ENCODE results near the gene DNAAF1.

Gene DNAAF1

DNA sequence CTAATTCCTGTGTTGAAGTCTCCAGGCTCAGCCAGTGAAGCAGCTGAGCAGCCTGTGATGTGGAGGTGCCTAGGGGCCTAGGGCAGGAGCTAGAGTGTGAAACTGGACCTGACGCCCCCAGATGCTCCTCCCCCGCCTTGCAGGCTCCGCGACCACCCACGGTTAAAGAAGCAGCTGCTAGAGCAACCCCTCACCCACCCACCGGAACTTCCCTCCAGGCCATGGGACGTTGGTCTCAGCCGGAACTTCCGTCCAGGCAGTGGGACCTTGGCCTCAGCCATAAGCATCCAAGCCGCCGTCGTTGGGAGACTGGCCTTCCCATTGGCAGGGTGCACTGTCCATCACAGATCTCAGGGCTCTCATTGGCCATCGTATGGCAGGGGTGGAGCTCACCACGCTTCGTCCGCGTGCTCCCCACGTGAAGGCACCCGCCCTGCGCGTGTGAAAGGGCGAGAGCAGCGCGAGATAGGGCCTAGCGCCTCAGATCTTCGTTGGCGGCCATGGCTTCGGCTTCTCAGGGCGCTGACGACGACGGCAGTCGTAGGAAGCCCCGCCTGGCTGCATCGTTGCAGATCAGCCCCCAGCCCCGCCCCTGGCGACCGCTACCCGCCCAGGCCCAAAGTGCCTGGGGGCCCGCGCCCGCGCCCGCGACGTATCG is 45.8 kb downstream of the DNAAF1 start, which contains the start of gene ADAD2:
ADAD2 (plus strand) TSS at position 427 of the 658 bp plus-strand sequence; CDS start at position 501, 74 bp downstream.
- no peak for FAIRE-seq

DNA sequence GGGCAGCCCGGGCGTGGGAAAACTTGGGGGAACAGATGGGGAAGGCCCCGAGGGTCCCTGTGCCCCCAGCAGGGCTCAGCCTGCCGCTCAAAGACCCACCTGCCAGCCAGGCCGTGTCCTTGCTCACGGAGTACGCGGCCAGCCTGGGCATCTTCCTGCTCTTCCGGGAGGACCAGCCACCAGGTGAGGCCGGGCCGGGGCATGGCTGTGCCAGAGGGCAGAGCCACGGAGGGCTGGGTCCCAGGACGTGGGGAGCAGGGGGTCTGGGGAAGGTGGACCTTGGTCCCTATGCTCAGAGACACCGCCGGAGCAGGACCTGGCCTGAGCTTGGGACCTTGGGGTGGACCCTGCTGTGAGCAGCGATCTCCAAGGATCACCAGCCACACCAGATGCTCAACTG is 46.4 kb downstream of the DNAAF1 start:
- FAIRE-seq, result no peak
- no peak for DNase-seq (ENCODE audit: insufficient read length, low spot score)
- TF ChIP-seq POLR2AphosphoS5 (IDR thresholded peaks at IDR 0.05; ENCODE audit: low read depth, low read length), result no peak

More for the DNA sequence above, 45.8 kb downstream of the DNAAF1 start, which contains the start of gene ADAD2:
- DNase-seq (ENCODE audit: insufficient read length, low spot score), result no peak
- no peak for TF ChIP-seq TAF1 (IDR thresholded peaks at IDR 0.05; ENCODE audit: low read depth, low read length)
- TF ChIP-seq PAX5 (IDR thresholded peaks at IDR 0.05; ENCODE audit: insufficient read depth, low read length, severe bottlenecking), result no peak
- TF ChIP-seq POLR2AphosphoS5 (IDR thresholded peaks at IDR 0.05; ENCODE audit: low read depth, low read length), result no peak
- no peak for TF ChIP-seq POLR2A (IDR thresholded peaks at IDR 0.05; ENCODE audit: low read depth, low read length)
- no peak for TF ChIP-seq SPI1 (IDR thresholded peaks at IDR 0.05; ENCODE audit: low read depth, low read length)
- TF ChIP-seq POU2F2 (IDR thresholded peaks at IDR 0.05; ENCODE audit: low read depth, low read length), result no peak

DNA sequence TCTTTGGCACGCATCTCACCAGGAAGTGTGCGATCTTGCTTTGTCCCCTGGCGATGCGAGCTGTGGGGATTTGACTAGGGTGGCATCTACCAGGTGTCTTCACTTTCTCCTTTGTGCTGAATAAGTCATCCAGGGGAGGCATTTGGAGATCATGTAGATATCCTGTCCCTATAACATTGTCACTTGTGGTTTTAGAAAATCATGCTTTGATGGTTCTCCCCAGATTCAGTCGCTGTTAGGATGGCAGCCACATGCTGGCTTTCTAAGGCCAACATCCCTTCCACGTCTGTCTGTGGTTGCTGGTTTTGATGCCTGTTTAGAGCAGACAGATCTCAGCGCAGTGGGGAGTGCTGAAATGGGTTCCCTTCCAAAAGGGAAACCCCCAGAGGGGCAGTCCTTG is 48.4 kb downstream of the DNAAF1 start:
- DNase-seq (ENCODE audit: insufficient read length, low spot score) (no peak), FAIRE-seq (no peak)
- TF ChIP-seq PAX5 (IDR thresholded peaks at IDR 0.05; ENCODE audit: insufficient read depth, low read length, severe bottlenecking) (no peak), TAF1 (IDR thresholded peaks at IDR 0.05; ENCODE audit: low read depth, low read length) (no peak), POLR2AphosphoS5 (IDR thresholded peaks at IDR 0.05; ENCODE audit: low read depth, low read length) (no peak), POLR2A (IDR thresholded peaks at IDR 0.05; ENCODE audit: low read depth, low read length) (no peak), SPI1 (IDR thresholded peaks at IDR 0.05; ENCODE audit: low read depth, low read length) (no peak), POU2F2 (IDR thresholded peaks at IDR 0.05; ENCODE audit: low read depth, low read length) (no peak)

DNA sequence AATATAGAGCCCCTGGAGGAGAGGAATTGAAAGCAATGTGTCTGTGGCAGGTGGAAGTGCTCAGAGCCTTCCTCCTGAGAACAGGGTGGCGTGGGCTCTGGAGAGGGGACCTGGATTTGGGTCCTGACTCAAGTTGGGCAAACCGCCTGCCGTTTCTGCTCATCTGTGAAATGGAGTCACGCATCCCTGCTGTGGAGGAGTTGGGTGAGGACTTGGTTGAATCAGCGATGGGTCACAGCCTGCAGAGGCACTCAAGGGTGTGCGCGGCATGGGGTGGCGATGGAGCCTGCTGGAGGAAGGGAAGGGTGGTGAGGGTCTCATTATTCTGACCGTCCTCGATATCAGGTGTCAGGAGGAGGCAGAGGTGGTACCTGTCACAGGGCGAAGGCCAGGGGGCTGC is 48.9 kb downstream of the DNAAF1 start:
- no peak for FAIRE-seq
- TF ChIP-seq PAX5 (IDR thresholded peaks at IDR 0.05; ENCODE audit: insufficient read depth, low read length, severe bottlenecking) (no peak), POLR2AphosphoS5 (IDR thresholded peaks at IDR 0.05; ENCODE audit: low read depth, low read length) (no peak), POLR2A (IDR thresholded peaks at IDR 0.05; ENCODE audit: low read depth, low read length) (no peak)
- no peak for DNase-seq (ENCODE audit: insufficient read length, low spot score)

DNA sequence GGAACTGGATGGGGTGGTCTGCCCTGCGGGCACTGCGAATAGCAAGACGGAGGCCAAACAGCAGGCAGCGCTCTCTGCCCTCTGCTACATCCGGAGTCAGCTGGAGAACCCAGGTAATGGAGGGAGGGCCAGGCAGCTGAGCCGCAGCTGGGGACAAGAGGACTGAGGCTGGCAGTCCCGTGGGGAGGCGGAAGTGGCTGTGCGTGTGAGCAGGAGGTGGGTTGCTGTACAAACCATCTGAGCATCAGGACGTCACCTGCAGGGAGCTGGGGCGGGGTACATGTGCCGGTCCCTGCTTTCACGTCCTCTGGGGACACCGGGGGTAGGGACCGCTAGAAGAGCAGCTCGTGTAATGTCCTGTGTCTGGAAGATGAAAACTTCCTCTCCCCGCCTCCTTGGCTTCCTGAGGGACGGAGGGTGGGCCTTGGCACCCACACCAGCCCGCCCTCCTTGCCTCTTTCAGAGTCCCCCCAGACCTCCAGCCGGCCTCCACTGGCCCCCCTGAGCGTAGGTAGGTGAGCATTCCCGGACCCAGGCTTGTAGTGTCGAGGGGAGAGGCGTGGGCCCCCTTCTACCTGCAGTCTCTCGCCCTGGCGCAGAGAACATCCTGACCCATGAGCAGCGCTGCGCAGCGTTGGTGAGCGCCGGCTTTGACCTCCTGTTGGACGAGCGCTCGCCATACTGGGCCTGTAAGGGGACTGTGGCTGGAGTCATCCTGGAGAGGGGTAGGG is 49.5 kb downstream of the DNAAF1 start:
- TF ChIP-seq PAX5 (IDR thresholded peaks at IDR 0.05; ENCODE audit: insufficient read depth, low read length, severe bottlenecking) (no peak), SPI1 (IDR thresholded peaks at IDR 0.05; ENCODE audit: low read depth, low read length) (no peak), TAF1 (IDR thresholded peaks at IDR 0.05; ENCODE audit: low read depth, low read length) (no peak), POLR2A (IDR thresholded peaks at IDR 0.05; ENCODE audit: low read depth, low read length) (no peak), POLR2AphosphoS5 (IDR thresholded peaks at IDR 0.05; ENCODE audit: low read depth, low read length) (no peak), POU2F2 (IDR thresholded peaks at IDR 0.05; ENCODE audit: low read depth, low read length) (no peak)
- DNase-seq (ENCODE audit: insufficient read length, low spot score) (no peak), FAIRE-seq (no peak)

DNA sequence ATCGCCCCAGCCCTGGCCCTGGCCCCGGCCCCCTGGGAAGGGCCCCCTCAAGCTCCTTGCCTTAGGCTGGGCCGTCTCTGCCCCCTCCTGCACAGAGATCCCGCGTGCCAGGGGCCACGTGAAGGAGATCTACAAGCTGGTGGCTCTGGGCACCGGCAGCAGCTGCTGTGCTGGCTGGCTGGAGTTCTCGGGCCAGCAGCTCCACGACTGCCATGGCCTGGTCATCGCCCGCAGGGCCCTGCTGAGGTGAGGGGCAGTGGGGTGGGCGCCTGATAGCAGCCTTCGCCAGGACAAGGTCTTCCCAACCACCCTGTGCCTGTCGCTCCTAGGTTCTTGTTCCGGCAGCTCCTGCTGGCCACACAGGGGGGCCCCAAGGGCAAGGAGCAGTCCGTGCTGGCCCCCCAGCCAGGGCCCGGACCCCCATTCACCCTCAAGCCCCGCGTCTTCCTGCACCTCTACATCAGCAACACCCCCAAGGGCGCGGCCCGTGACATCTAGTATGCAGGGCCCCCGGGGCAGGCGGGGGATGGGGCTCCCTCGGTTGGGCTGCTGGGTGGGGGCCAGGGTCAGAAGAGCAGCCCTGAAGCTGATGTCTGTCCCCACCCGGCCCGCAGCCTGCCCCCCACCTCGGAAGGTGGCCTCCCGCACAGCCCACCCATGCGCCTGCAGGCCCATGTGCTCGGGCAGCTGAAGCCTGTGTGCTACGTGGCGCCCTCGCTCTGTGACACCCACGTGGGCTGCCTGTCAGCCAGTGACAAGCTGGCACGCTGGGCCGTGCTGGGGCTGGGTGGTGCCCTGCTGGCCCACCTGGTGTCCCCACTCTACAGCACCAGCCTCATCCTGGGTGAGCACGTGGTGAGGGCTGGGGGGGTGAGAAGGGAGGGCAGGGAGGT is 50.3 kb downstream of the DNAAF1 start:
- TF ChIP-seq POLR2A (IDR thresholded peaks at IDR 0.05; ENCODE audit: low read depth, low read length), result no peak
- TF ChIP-seq POLR2AphosphoS5 (IDR thresholded peaks at IDR 0.05; ENCODE audit: low read depth, low read length), result no peak
- no peak for DNase-seq (ENCODE audit: insufficient read length, low spot score)
- FAIRE-seq, result no peak

DNA sequence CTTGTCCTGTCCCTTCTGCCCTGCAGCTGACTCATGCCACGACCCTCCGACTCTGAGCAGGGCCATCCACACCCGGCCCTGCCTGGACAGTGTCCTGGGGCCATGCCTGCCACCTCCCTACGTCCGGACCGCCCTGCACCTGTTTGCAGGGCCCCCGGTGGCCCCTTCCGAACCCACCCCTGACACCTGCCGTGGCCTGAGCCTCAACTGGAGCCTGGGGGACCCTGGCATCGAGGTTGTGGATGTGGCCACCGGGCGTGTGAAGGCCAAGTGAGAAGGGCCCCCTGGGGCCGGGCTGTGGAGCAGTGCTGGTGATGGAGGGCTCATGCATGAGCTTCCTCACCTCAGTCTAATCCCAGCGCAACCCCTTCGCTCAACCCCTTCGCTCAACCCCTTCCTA is 51.0 kb downstream of the DNAAF1 start:
- TF ChIP-seq PAX5 (IDR thresholded peaks at IDR 0.05; ENCODE audit: insufficient read depth, low read length, severe bottlenecking), result no peak
- FAIRE-seq (no peak), DNase-seq (ENCODE audit: insufficient read length, low spot score) (no peak)

DNA sequence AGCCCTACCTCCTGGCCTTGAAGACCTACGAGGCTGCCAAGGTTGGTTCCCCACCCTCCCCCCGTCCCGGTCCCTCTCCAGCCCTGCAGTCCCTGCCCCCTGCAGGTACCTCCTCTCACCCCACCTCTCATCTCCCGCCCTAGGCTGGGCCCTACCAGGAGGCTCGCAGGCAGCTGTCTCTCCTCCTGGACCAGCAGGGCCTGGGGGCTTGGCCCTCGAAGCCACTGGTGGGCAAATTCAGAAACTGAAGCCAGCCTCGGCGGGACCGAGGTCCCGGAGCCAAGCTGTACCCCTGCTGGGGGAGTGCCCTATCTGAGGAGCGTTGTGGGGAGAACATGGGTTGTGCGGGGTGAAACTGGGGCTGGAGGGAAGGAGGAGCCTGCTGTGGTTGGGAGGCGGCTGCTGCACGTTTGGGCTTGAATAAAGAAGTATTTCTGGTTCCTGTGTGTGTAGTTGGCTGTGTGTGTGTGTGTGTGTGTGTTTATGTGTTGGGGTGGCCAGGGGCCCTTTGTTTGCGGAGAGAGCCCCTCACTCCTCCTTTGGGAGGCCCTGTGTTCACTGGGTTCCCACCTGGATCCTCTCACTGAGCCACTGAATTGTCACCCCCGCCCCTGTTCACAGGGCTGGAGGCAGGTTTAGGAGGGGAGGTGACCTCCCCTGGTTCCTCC is 51.8 kb downstream of the DNAAF1 start:
- TF ChIP-seq PAX5 (IDR thresholded peaks at IDR 0.05; ENCODE audit: insufficient read depth, low read length, severe bottlenecking) (no peak), SPI1 (IDR thresholded peaks at IDR 0.05; ENCODE audit: low read depth, low read length) (no peak), POLR2AphosphoS5 (IDR thresholded peaks at IDR 0.05; ENCODE audit: low read depth, low read length) (no peak), POU2F2 (IDR thresholded peaks at IDR 0.05; ENCODE audit: low read depth, low read length) (no peak), TAF1 (IDR thresholded peaks at IDR 0.05; ENCODE audit: low read depth, low read length) (no peak), POLR2A (IDR thresholded peaks at IDR 0.05; ENCODE audit: low read depth, low read length) (no peak)
- FAIRE-seq, result no peak
- DNase-seq (ENCODE audit: insufficient read length, low spot score), result no peak

DNA sequence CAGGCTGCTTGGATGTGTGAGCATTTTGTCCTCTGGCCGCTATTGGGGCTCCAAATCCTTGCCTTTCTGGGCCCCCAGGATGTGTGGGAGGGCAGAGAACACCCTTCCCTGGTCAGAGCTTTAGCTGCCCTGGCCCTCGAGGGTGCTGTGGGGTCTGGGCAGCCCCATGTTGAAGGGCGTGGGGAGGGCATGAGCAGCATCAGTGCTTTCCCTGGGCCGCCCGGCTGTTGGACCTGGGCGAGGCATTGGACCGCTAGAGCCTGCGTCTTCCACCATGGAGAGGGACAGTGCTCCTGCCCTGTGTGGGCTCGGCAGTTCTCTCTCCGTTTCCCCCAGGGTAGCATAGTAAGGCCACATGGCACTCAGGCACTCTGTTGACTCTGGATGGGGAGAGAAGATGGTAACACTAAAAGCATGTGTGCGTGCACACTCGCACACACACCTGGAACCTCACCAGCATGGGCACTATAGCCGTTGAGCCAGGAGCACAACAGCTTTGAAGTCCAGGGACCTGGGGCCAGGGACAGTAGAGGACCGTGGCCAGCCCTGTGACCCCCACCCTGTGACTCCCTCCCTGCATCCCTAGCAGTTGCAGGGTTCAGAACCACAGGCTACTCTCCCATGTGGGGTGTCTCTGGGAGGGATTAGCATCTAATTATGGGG is 52.5 kb downstream of the DNAAF1 start:
- no peak for FAIRE-seq
- no peak for DNase-seq (ENCODE audit: insufficient read length, low spot score)

More for the DNA sequence above, 52.5 kb downstream of the DNAAF1 start:
- TF ChIP-seq POU2F2 (IDR thresholded peaks at IDR 0.05; ENCODE audit: low read depth, low read length) (no peak), PAX5 (IDR thresholded peaks at IDR 0.05; ENCODE audit: insufficient read depth, low read length, severe bottlenecking) (no peak), SPI1 (IDR thresholded peaks at IDR 0.05; ENCODE audit: low read depth, low read length) (no peak), POLR2A (IDR thresholded peaks at IDR 0.05; ENCODE audit: low read depth, low read length) (no peak), TAF1 (IDR thresholded peaks at IDR 0.05; ENCODE audit: low read depth, low read length) (no peak), POLR2AphosphoS5 (IDR thresholded peaks at IDR 0.05; ENCODE audit: low read depth, low read length) (no peak)
